SU-DHL-6 (cell line): ENCODE data around the gene YPEL3.
"Not testable (repeated sequence)": the region's sequence is repeated elsewhere in the genome, so short reads cannot be mapped to it uniquely, and the experiment has no call there.

Experiments used
- H2AFZ ChIP-seq: fragments of 200-600 bp; sonication (generic); 2 replicates; pipeline ENCODE4 v1.6.1; 2014; ENCODE audit warnings: low read depth, mild to moderate bottlenecking, moderate library complexity, mixed read lengths, antibody characterized with exemption, low read length; ENCODE audit not compliant: severe bottlenecking
- H3F3A ChIP-seq: fragments of 200-600 bp; shearing (Covaris generic); 2 replicates; pipeline ENCODE4 v1.6.0; 2016; ENCODE audit warnings: antibody characterized with exemption, mild to moderate bottlenecking; ENCODE audit not compliant: insufficient read depth
- H3K27ac ChIP-seq: fragments of 200-600 bp; sonication (generic); 2 replicates; pipeline ENCODE4 v1.5.1; 2016; ENCODE audit warnings: low read depth, mild to moderate bottlenecking, low read length, moderate library complexity, mixed read lengths
- H3K27me3 ChIP-seq: fragments of 200-600 bp; sonication (generic), shearing (Covaris generic); 2 replicates; pipeline ENCODE4 v1.6.0; 2014; ENCODE audit warnings: mild to moderate bottlenecking, low read length
- H3K36me3 ChIP-seq: fragments of 200-600 bp; sonication (generic); 2 replicates; pipeline ENCODE4 v1.6.1; 2014; ENCODE audit warnings: mild to moderate bottlenecking, low read length, mixed read lengths
- H3K4me2 ChIP-seq: fragments of 300-600, 200-600 bp; shearing (Covaris generic), sonication (generic); 2 replicates; pipeline ENCODE4 v1.6.0; 2014; ENCODE audit warnings: low read length, low read depth, mild to moderate bottlenecking; ENCODE audit not compliant: poor library complexity, severe bottlenecking
- H3K4me3 ChIP-seq: fragments of 200-600 bp; sonication (generic); 2 replicates; pipeline ENCODE4 v1.5.1; 2014; ENCODE audit warnings: antibody characterized with exemption, low read length, mild to moderate bottlenecking, mixed read lengths; ENCODE audit not compliant: insufficient read depth, poor library complexity, severe bottlenecking
- H3K79me2 ChIP-seq: fragments of 200-600 bp; sonication (generic); 2 replicates; pipeline ENCODE4 v1.6.1; 2014; ENCODE audit warnings: mild to moderate bottlenecking, low read length, moderate library complexity; ENCODE audit not compliant: insufficient read depth
- H3K9ac ChIP-seq: fragments of 200-600 bp; sonication (generic); 2 replicates; pipeline ENCODE4 v1.7.0; 2014; ENCODE audit warnings: mild to moderate bottlenecking, low read length
- H3K9me2 ChIP-seq: fragments of 200-600 bp; sonication (generic); replicated peaks from 2 replicates; pipeline ENCODE4 v1.6.1; 2014; ENCODE audit warnings: low read length; ENCODE audit not compliant: insufficient read depth
- H3K9me3 ChIP-seq: fragments of 200-600 bp; sonication (generic); 2 replicates; pipeline ENCODE4 v1.6.1; 2014; ENCODE audit warnings: low read length, mixed read lengths; ENCODE audit not compliant: insufficient read depth
- H4K20me1 ChIP-seq: fragments of 200-600 bp; sonication (generic); 2 replicates; pipeline ENCODE4 v1.6.1; 2014; ENCODE audit warnings: low read depth, mild to moderate bottlenecking, antibody characterized with exemption, low read length, moderate library complexity, mixed read lengths
- EZH2phosphoT487 ChIP-seq: fragments of 200-600 bp; sonication (generic), shearing (Covaris generic); conservative IDR thresholded peaks from 2 replicates; pipeline ENCODE4 v1.6.1; 2018; ENCODE audit warnings: mild to moderate bottlenecking, antibody characterized with exemption, low read length, moderate library complexity, mixed read lengths
- TF ChIP-seq, protein P1 (sequence below): fragments of 200-600 bp; sonication (generic); IDR thresholded peaks from one replicate; pipeline ENCODE4 v1.5.1; 2017; ENCODE audit warnings: antibody characterized with exemption, mild to moderate bottlenecking, low read length, moderate library complexity; ENCODE audit not compliant: insufficient read depth, poor library complexity, severe bottlenecking

Gene YPEL3

DNA sequence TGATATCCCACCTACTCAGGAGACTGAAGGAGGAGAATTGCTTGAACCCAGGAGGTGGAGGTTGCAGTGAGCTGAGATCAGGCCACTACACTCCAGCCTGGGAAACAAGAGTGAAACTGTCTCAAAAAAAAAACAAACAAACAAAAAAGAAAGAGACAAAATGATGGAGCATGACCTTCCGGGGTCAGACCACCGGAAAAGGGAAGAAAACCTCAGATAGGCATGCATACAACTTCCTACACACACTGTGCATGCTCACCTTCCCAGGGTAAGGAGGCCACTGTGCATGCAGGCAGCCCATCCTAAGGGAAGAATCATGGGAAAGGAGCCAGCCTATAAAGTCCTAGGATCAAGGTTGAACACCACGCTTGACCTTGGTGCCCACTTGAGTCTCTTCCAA lies 36.6 kb upstream of the YPEL3 start:
- Histone ChIP-seq H3K79me2 (no peaks in the 10 kb centered on the region), H3K27me3 (no peaks in the 10 kb centered on the region), H3K4me2 (no peak overlapping the region), H3K4me3 (no peak overlapping the region), H2AFZ (no peak overlapping the region), H3K36me3 (no peaks in the 10 kb centered on the region), H3K9me3 (no peaks in the 10 kb centered on the region), H3K9ac (no peak overlapping the region), H4K20me1 (no peaks in the 10 kb centered on the region), H3F3A (no peaks in the 10 kb centered on the region; the same call in 1 of the 2 replicates), H3K27ac (no peak overlapping the region), H3K9me2 (no peaks in the 10 kb centered on the region)
- no peak for TF ChIP-seq EZH2phosphoT487
- TF ChIP-seq, protein P1, sequence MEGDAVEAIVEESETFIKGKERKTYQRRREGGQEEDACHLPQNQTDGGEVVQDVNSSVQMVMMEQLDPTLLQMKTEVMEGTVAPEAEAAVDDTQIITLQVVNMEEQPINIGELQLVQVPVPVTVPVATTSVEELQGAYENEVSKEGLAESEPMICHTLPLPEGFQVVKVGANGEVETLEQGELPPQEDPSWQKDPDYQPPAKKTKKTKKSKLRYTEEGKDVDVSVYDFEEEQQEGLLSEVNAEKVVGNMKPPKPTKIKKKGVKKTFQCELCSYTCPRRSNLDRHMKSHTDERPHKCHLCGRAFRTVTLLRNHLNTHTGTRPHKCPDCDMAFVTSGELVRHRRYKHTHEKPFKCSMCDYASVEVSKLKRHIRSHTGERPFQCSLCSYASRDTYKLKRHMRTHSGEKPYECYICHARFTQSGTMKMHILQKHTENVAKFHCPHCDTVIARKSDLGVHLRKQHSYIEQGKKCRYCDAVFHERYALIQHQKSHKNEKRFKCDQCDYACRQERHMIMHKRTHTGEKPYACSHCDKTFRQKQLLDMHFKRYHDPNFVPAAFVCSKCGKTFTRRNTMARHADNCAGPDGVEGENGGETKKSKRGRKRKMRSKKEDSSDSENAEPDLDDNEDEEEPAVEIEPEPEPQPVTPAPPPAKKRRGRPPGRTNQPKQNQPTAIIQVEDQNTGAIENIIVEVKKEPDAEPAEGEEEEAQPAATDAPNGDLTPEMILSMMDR, result no peak

DNA sequence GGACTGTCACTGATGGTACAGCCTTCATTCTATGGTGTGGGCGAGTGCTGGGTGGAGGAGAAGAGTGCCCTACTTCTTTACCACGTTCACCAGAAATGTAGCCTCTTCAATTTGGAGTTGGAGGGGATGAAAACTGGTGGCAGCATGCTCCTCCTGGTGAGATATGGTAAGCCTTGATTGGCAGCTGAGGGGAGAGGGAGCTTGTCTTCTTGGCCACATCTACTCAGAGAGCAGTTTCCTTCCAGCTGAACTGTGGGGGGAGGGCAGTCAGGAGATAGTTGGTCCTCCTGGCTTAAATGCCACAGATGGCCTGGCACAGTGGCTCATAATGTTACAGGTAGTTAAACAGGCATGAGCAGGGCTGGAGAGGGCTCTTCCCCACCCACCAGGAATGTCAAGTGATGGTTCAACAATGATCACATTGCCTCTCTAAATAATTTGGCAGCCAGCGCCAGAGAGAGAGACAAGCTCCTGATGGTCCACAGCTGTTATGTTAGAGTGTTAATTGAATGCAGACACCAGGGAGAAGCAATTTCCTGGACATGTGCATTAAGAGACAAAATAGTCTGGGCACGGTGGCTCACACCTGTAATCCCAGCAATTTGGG lies 36.0 kb upstream of the YPEL3 start:
- no peaks in the 10 kb centered on the region for H3K27me3 ChIP-seq
- no peaks in the 10 kb centered on the region for H3K9me3 ChIP-seq
- no peaks in the 10 kb centered on the region; the same call in 1 of the 2 replicates for H3F3A ChIP-seq
- TF ChIP-seq, protein P1, result no peak
- no peak for TF ChIP-seq EZH2phosphoT487
- no peaks in the 10 kb centered on the region for H4K20me1 ChIP-seq
- no peak overlapping the region for H3K27ac ChIP-seq
- no peaks in the 10 kb centered on the region for H3K79me2 ChIP-seq
- H3K9me2 ChIP-seq, result no peaks in the 10 kb centered on the region
- H3K4me3 ChIP-seq, result no peak overlapping the region
- no peak overlapping the region for H3K9ac ChIP-seq
- H3K4me2 ChIP-seq, result no peak overlapping the region
- H3K36me3 ChIP-seq, result no peaks in the 10 kb centered on the region
- H2AFZ ChIP-seq, result no peak overlapping the region

- H3K4me3 ChIP-seq, result no peak overlapping the region
- no peak overlapping the region for H2AFZ ChIP-seq
- no peaks in the 10 kb centered on the region for H3K79me2 ChIP-seq
- H3K27me3 ChIP-seq, result no peaks in the 10 kb centered on the region
- H3K4me2 ChIP-seq, result no peak overlapping the region
- H3F3A ChIP-seq, result no peaks in the 10 kb centered on the region
- H3K9me3 ChIP-seq, result no peaks in the 10 kb centered on the region
- H3K36me3 ChIP-seq, result no peaks in the 10 kb centered on the region
- TF ChIP-seq, protein P1, result no peak
- no peak for TF ChIP-seq EZH2phosphoT487
- no peak overlapping the region for H3K9ac ChIP-seq
- no peak overlapping the region for H3K27ac ChIP-seq
- H3K9me2 ChIP-seq, result no peaks in the 10 kb centered on the region
- H4K20me1 ChIP-seq, result no peaks in the 10 kb centered on the region
Observed at GRCh38 chr16:30127993-30128392, 32.0 kb upstream of the YPEL3 start.

GRCh38 chr16:30125690-30126089 lies 29.7 kb upstream of the YPEL3 start:
- H3F3A ChIP-seq, H4K20me1 ChIP-seq, H2AFZ ChIP-seq, H3K27me3 ChIP-seq, H3K36me3 ChIP-seq, H3K9me3 ChIP-seq, H3K9me2 ChIP-seq, H3K9ac ChIP-seq, H3K79me2 ChIP-seq, H3K27ac ChIP-seq, H3K4me2 ChIP-seq, H3K4me3 ChIP-seq: not testable (repeated sequence)
